ENCODE results near the gene NUDT16L1.
"Not testable (repeated sequence)": the region's sequence is repeated elsewhere in the genome, so short reads cannot be mapped to it uniquely, and the experiment has no call there.

DNA sequence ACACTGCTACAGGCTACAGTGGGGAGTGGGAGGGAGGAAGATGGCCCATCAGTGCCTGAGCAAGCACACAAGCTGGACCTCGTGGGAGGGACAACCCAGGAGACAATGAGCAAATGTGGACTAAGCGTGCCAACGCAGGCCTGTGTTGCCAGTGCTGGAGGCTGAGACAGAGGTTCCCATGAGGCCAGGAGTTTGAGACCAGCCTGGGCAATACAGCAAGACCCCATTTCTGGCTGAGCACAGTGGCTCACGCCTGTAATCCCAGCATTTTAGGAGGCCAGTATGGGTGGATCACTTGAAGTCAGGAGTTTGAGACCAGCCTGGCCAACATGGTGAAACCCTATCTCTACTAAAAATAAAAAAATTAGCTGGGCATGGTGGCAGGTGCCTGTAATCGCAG lies 45.0 kb downstream of the NUDT16L1 start:
- not testable (repeated sequence) for TF ChIP-seq POLR2A (IDR thresholded peaks at IDR 0.05; ENCODE audit: low read depth, low read length); RAD21 (IDR thresholded peaks at IDR 0.05; ENCODE audit: low read length); MAFK (IDR thresholded peaks at IDR 0.05; ENCODE audit: low read depth, low read length); MAZ (IDR thresholded peaks at IDR 0.05; ENCODE audit: borderline replicate concordance, low read depth, low read length); MXI1 (IDR thresholded peaks at IDR 0.05; ENCODE audit: borderline replicate concordance, low read depth, low read length)
- TF ChIP-seq, protein P1, sequence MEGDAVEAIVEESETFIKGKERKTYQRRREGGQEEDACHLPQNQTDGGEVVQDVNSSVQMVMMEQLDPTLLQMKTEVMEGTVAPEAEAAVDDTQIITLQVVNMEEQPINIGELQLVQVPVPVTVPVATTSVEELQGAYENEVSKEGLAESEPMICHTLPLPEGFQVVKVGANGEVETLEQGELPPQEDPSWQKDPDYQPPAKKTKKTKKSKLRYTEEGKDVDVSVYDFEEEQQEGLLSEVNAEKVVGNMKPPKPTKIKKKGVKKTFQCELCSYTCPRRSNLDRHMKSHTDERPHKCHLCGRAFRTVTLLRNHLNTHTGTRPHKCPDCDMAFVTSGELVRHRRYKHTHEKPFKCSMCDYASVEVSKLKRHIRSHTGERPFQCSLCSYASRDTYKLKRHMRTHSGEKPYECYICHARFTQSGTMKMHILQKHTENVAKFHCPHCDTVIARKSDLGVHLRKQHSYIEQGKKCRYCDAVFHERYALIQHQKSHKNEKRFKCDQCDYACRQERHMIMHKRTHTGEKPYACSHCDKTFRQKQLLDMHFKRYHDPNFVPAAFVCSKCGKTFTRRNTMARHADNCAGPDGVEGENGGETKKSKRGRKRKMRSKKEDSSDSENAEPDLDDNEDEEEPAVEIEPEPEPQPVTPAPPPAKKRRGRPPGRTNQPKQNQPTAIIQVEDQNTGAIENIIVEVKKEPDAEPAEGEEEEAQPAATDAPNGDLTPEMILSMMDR (conservative IDR thresholded peaks at IDR 0.05; ENCODE audit: low read depth, low read length) = not testable (repeated sequence)
